Measurements from ENCODE around the gene XPNPEP3. TPM values are rescaled to one million over a fixed set of nuclear protein-coding genes. Genes with fewer than 3 reads are reported as not detected.

XPNPEP3 gene
- total RNA-seq, 1 donor = 15.6 TPM

DNA sequence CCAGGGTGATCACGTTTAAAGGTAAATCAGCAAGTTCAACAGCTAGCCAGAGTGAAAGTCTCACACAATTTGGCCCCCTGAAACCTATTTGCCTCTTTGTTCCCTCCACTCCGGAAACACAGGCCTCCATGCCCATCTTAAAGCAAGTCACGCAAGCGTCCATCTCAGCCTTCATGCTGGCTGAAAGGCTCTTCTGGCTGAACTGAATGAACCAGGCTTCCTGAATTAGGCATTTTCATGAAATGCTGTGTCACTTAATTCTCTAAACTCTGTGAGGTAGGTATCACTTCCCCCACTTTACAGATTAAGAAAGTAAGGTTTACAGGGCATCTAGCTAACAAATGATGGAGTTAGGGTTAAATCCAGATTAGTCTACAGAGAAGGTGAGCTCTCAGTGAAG lies 39.2 kb upstream of the XPNPEP3 start:
- Histone ChIP-seq H3K27me3 (ENCODE audit: insufficient read depth, low read length) (no peaks in the 10 kb centered on the region), H2AFZ (ENCODE audit: low read length) (no peak overlapping the region), H3K79me2 (ENCODE audit: insufficient read depth, low read length) (peaks cover 57% of the 10 kb centered on the region), H3K36me3 (ENCODE audit: insufficient read depth, low read length) (no peaks in the 10 kb centered on the region), H3K4me2 (ENCODE audit: insufficient read depth, low read length) (peak overlapping the region; percentile 96), H3K4me1 (ENCODE audit: insufficient read depth, low read length) (peaks cover 19% of the 10 kb centered on the region), H3K4me3 (ENCODE audit: insufficient read depth, low read length) (peak overlapping the region; percentile 100), H4K20me1 (ENCODE audit: insufficient read depth, low read length) (peaks cover 5% of the 10 kb centered on the region), H3K27ac (ENCODE audit: low read depth, low read length) (no peak overlapping the region), H3K9me3 (ENCODE audit: low read depth, low read length) (no peaks in the 10 kb centered on the region)
- DNase-seq (ENCODE audit: insufficient read length, low spot score, missing footprints) = no peak
- TF ChIP-seq, protein P1, sequence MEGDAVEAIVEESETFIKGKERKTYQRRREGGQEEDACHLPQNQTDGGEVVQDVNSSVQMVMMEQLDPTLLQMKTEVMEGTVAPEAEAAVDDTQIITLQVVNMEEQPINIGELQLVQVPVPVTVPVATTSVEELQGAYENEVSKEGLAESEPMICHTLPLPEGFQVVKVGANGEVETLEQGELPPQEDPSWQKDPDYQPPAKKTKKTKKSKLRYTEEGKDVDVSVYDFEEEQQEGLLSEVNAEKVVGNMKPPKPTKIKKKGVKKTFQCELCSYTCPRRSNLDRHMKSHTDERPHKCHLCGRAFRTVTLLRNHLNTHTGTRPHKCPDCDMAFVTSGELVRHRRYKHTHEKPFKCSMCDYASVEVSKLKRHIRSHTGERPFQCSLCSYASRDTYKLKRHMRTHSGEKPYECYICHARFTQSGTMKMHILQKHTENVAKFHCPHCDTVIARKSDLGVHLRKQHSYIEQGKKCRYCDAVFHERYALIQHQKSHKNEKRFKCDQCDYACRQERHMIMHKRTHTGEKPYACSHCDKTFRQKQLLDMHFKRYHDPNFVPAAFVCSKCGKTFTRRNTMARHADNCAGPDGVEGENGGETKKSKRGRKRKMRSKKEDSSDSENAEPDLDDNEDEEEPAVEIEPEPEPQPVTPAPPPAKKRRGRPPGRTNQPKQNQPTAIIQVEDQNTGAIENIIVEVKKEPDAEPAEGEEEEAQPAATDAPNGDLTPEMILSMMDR (IDR thresholded peaks at IDR 0.05; ENCODE audit: extremely low read depth, low read depth, low read length) = no peak

DNA sequence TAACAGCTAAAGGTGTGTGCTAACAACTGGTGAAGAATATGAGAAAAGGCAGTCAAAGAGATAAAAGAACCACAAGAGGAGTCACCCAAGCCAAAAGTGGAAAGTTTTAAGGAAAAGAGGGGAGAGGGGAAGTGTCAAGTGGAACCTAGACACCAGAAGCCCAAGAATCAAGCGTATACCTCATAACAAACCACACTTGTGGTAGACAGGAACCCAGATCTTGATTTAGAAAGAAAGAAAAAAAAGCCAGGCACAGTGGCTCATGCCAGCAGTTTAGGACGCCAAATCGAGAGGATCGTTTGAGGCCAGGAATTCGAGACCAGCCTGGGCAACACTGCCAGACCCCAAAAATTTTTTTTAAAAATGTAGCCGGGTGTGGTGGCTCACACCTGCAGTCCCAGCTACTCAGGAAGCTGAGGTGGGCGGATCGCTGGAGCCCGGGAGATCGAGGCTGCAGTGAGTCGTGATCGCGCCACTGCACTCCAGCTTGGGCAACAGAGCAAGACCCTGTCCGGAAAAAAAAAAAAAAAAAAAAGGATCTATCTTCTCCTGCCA lies 38.7 kb upstream of the XPNPEP3 start:
- peak overlapping the region; percentile 97 for H2AFZ ChIP-seq (ENCODE audit: low read length)
- H3K36me3 ChIP-seq (ENCODE audit: insufficient read depth, low read length) = no peaks in the 10 kb centered on the region
- H3K4me3 ChIP-seq (ENCODE audit: insufficient read depth, low read length) = peak overlapping the region; percentile 100
- TF ChIP-seq, protein P1 (IDR thresholded peaks at IDR 0.05; ENCODE audit: extremely low read depth, low read depth, low read length) = no peak
- H3K4me1 ChIP-seq (ENCODE audit: insufficient read depth, low read length) = peaks cover 19% of the 10 kb centered on the region
- H3K27ac ChIP-seq (ENCODE audit: low read depth, low read length) = peak overlapping the region; percentile 85
- peaks cover 5% of the 10 kb centered on the region for H4K20me1 ChIP-seq (ENCODE audit: insufficient read depth, low read length)
- H3K9me3 ChIP-seq (ENCODE audit: low read depth, low read length) = no peaks in the 10 kb centered on the region
- no peak for DNase-seq (ENCODE audit: insufficient read length, low spot score, missing footprints)
- peak overlapping the region; percentile 96 for H3K4me2 ChIP-seq (ENCODE audit: insufficient read depth, low read length)
- peaks cover 52% of the 10 kb centered on the region for H3K79me2 ChIP-seq (ENCODE audit: insufficient read depth, low read length)
- no peaks in the 10 kb centered on the region for H3K27me3 ChIP-seq (ENCODE audit: insufficient read depth, low read length)

GRCh38 chr22:40818747-40819598 lies 38.0 kb upstream of the XPNPEP3 start, which contains the start of gene SLC25A17:
Gene SLC25A17 (minus strand): TSS chr22:40819346. CDS start chr22:40819248, 98 bp downstream.
- peak; percentile 97 for DNase-seq (ENCODE audit: insufficient read length, low spot score, missing footprints)
- Histone ChIP-seq H2AFZ (ENCODE audit: low read length) (peak within 1 kb of the TSS; percentile 97), H3K4me3 (ENCODE audit: insufficient read depth, low read length) (peak within 1 kb of the TSS; percentile 100), H3K4me1 (ENCODE audit: insufficient read depth, low read length) (peaks cover 19% of the 10 kb centered on the region), H3K9me3 (ENCODE audit: low read depth, low read length) (no peaks in the 10 kb centered on the region), H3K36me3 (ENCODE audit: insufficient read depth, low read length) (peaks cover 6% of the 10 kb centered on the region), H3K27me3 (ENCODE audit: insufficient read depth, low read length) (no peaks in the 10 kb centered on the region), H3K27ac (ENCODE audit: low read depth, low read length) (peak within 1 kb of the TSS; percentile 85), H4K20me1 (ENCODE audit: insufficient read depth, low read length) (peaks cover 5% of the 10 kb centered on the region), H3K79me2 (ENCODE audit: insufficient read depth, low read length) (peaks cover 46% of the 10 kb centered on the region), H3K4me2 (ENCODE audit: insufficient read depth, low read length) (peak within 1 kb of the TSS; percentile 96)
- TF ChIP-seq, protein P1 (IDR thresholded peaks at IDR 0.05; ENCODE audit: extremely low read depth, low read depth, low read length) = peak; percentile 43

GRCh38 chr22:40819599-40820140 lies 37.3 kb upstream of the XPNPEP3 start:
- Histone ChIP-seq H3K79me2 (ENCODE audit: insufficient read depth, low read length) (peaks cover 41% of the 10 kb centered on the region), H3K4me2 (ENCODE audit: insufficient read depth, low read length) (peak overlapping the region; percentile 96), H2AFZ (ENCODE audit: low read length) (peak overlapping the region; percentile 83), H3K27ac (ENCODE audit: low read depth, low read length) (peak overlapping the region; percentile 68), H3K27me3 (ENCODE audit: insufficient read depth, low read length) (no peaks in the 10 kb centered on the region), H3K4me1 (ENCODE audit: insufficient read depth, low read length) (peaks cover 19% of the 10 kb centered on the region), H3K4me3 (ENCODE audit: insufficient read depth, low read length) (peak overlapping the region; percentile 100), H4K20me1 (ENCODE audit: insufficient read depth, low read length) (peaks cover 5% of the 10 kb centered on the region), H3K36me3 (ENCODE audit: insufficient read depth, low read length) (peaks cover 13% of the 10 kb centered on the region), H3K9me3 (ENCODE audit: low read depth, low read length) (no peaks in the 10 kb centered on the region)
- DNase-seq (ENCODE audit: insufficient read length, low spot score, missing footprints) = peak; percentile 61
- TF ChIP-seq, protein P1 (IDR thresholded peaks at IDR 0.05; ENCODE audit: extremely low read depth, low read depth, low read length) = no peak

Measured in osteoblast (primary cell).